GM21717 (cell line): ENCODE data around the gene COL27A1.

Experiments
- ATAC-seq: cut with Tn5 transposase; IDR thresholded peaks from one replicate; pipeline ENCODE4 v1.9.1; 2021; ENCODE audit warnings: mild to moderate bottlenecking, moderate library complexity; ENCODE audit not compliant: unreplicated experiment

Gene COL27A1

DNA sequence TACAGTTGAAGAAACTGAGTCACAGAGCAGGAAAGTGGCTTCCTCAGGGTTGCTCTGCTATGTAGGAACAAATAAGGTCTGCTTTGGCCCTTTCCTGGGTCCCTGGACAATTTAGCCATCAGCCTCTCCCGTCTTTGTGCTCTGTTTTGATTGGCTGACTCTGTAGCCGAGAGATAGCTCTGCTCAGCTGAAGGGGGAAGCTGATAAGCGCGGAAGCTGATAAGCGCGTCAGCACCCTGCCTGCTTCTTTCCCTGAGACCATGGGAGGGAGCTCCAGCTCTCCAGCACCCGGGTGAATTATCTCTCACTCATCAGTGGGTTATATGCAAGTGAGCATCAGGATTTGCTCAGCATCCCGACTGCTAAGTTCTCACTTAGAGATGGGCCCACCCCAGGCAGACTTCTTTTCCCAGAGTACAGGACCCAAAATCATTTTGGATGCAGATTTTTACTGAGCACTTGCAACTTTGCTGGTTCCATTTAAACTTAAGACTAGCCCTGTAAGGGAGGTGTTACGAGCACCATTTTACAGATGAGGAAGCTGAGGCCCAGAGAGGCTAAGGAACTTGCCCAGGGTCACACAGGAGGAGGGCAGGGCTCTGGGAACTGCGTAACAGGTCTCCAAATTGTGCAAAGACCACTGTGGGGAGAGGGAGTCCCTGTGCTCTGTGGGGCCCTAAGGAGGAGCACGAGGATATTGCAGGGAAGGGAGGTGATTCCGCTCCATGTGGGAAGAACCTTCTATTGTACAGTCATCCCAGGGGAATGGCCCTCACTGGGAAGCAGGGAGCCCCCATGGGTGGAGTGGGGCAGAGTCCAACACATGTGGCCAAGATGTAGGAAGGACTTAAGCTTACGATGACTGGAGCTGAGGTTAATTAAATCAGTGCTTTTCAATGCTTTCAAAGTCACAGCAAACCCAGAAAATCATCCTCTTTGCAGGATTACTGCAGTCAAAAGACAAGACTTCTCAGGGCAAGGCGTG, 83.8 kb downstream of the COL27A1 start:
- no peak for ATAC-seq

DNA sequence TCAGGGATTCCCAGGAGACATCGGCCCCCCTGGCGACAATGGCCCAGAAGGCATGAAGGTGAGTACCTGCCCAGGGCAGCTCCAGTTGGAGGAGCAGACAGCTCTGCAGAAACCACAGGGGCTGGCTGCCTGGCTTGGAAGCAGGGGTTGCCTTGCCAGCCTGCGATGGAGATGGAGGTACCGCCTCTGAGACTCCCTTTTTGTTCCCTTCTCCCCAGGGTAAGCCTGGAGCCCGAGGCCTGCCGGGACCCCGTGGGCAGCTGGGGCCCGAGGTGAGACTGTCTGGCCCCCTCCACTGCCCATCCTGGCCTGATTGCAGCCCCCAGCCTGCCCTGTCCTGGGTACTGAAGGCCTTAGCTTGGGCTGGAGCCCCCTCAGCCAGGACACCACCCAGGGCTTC, 84.9 kb downstream of the COL27A1 start:
- no peak for ATAC-seq

DNA sequence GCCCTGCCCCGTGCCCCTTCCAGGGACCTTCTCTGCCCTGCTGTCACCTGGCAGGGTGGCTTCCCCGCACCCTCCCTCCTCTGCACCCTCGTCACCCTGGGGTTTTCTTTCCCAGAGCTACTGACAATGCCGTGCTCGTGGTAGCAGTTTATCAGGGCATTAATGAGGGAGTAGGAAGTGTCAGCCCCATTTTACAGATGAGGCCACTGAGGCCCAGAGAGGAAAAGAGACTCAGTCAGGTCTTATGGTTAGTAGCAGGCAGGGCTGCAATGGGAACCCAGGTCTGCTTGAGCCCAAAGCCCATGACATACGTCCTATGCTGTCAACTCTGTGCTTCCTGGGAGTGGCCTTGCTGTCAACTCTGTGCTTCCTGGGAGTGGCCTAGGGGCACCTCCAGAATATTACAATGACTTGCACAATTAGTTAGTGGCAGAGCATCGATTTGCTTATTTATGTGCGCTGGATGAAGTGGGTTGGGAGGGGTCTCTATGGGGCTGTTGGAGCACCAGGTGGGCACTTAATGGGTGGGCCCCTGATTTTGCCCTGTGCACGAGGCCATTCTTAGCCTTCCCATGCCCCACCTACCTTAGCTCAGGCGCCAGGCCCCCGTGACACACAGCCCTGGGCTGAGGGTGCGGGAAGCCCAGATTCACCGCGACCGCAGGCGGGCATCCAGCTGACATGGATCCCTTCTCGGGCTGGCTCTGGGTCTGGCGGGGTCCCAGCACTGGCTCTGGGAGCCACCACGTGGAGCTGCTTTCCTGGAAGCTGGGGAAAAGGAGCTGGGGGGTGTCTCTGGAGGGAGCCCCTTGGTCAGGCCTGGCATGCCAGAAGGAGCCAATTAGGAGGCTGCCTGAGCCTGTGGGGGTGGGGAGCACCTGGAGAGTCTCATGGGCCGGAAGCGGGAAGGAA, 85.6 kb downstream of the COL27A1 start:
- ATAC-seq = no peak

DNA sequence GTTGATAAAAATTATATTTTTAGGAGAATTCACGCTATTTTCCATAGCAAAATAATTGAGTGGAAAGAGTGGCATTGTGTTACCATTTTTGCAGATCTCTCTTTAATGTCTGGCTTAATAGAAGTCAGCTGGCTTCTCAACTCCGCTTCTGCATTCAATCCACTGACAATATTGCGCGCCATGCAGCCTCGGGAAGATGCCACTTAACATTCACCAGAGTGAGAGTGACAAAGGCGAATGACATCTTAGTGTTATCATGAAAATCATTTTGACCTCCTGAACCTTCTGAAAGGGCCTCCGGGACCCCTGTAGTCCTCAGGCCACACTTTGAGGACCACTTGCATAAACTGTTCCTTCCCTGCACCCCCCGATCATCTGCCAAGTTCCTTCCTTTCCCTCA, 87.5 kb downstream of the COL27A1 start:
- ATAC-seq = no peak

DNA sequence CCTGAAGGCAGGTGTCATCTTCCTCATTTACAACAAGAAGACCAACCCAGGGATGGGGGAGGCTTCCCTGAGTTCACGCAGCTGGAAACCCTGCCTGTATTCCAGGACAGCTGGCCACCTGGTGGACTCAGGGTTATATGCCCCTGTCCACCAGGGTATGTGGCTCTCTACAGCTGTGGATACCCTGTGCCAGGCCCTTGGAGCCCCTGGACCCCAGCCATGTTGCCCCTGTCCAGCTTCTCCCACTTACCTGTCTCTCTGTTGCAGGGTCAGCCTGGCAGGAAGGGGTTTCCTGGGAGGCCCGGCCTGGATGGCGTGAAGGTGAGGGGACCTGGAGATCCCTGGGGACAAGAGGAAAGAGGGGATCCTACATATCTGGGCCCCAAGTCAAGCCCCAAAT, 87.9 kb downstream of the COL27A1 start:
- ATAC-seq = no peak

DNA sequence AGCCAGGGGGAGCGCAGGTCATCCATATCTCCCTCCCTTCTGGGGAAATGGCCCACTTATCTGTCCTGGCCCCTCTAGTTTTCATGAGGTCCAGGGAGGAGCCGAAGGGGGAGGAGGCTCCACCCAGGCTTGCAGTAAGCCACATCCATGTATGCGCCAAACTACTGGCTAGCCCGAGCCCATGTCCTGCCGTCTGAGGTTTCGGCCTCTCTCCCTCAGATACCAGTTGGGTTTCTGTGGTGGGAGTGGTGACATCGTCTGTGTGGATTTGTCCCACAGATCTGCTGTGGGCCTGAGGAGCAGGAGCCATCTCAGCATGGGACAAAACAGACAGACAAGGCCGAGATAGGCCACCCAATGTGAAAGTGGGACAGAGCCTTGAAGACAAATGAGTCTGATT, 89.2 kb downstream of the COL27A1 start:
- ATAC-seq = no peak

DNA sequence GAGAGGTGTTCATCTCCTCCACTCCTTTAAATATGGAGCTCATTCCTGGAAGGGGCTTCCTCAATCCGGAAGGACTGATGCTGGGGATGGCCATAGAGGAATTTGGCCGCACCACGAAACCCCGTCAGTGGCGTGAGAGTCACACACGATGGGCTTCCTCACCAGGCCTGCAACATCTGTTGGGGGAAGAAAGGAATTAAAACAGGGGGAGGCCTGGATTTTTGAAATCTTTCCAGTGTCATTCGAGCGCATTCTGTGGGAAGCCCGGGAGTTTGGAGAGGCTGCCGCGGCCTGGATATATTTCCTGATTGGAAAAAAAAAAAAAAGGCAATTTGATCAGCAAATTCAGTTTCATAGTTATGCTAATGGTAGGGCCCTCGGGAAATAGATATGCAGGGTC, 91.2 kb downstream of the COL27A1 start:
- no peak for ATAC-seq

DNA sequence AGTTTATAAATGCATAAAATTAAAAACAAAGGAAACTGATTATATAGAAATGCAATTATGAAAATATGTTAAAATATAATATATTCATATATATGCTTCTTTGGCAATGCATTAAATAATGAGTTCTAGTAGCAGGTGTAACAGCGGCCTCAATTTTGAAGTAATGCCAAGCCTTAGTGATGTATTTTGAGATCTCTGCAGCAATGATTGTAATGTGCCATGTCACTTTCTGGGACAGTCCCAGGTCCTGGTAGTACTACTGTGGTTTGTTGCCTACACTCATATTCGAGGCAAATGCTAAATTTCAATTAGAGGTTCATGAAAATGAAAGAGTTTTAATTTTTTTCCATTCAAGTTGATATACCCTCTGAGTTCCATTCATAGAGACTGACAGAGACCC, 91.7 kb downstream of the COL27A1 start:
- no peak for ATAC-seq

DNA sequence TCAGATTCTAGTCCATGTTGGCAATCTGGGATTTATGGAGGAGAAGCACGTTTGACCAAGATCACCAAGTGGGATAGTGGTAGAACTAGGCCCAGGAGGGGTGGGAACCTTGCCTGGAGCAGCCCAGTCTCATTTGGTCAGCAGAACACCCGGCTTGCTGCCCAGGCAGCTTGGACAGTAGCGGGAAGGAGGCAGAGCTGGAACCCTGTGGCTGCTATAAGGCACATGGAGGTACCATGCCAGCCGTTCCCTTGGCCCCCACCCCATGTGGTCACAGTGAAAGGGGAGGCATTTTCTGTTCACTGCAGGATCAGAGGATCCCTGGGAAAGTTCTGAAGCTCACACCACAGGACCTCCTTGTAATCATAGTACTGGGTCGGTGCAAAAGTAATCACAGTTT, 92.2 kb downstream of the COL27A1 start:
- ATAC-seq = no peak

DNA sequence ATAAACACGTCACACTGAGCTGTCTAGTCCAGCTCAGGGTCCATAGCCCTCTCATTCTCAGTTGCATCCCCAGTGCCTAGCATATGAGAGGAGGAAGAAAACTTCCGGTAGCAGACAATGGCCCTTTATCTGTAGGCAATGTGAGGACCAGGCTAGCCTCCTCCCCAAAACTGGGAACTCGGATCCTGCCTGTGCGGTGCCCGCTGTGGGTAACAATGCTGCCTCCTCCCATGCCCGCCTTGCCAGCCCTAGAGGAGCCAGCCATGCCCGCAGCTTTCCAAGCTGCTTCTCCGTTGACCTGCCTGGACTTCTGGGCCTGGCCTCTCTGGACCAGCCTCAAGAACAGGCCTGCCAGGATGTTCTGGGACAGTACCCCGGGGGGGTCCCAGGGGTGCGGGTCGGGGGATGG, 93.0 kb downstream of the COL27A1 start:
- no peak for ATAC-seq

DNA sequence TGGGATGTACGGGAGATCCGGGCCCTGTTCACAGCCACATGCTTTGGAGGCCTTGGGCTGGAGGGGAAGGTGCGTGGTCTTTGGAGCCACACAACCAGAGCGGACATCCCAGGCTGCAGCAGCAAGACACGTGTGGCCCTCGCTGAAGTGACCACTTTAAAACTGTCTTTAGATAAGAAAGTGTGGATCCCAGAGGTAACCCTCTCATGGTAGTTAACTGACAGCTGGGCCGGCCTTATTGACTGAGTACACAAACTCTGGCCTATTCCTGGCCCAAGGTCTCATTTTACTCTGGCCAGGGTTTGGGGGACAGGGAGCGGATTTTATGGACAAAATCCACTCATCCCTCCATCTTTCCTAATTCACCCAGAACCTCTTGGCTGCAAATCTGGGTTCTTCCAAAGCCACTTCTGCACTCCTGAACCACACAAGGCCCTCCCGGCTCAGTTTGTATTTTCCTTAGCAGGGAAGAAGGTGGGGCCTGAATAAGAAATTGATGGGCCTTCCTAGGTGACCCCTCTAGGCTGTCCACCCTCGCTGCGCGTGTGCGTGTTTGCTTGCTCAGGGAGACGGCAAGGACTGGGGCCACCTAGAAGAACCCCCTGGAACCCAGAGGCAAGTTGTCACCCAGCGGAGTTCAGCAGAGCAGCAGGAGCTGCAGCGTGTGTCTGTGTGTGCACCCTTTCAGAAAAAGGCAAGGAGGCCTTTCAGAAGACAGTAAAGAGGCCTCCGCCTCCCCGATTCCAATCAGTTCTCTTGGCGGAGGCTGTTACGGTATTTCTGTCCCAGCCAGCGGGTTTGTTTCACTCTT, 94.3 kb downstream of the COL27A1 start:
- ATAC-seq = no peak

DNA sequence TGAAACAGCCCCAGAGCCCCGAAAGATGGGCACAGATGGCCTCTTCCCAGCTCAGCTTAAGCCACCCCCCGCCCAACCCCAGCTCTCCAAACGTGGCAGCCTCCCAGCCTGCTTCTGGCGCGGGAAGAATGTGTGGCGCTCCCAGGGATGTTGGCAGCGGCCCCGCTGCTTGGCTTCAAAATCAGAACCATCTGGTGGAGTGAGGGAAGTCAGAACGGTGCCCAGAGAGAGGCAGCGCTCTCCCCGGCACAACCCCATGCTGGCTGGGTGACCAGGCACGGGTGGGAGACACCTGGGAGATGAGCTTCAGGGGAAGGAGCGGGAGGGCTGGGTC, 94.9 kb downstream of the COL27A1 start:
- ATAC-seq = no peak

DNA sequence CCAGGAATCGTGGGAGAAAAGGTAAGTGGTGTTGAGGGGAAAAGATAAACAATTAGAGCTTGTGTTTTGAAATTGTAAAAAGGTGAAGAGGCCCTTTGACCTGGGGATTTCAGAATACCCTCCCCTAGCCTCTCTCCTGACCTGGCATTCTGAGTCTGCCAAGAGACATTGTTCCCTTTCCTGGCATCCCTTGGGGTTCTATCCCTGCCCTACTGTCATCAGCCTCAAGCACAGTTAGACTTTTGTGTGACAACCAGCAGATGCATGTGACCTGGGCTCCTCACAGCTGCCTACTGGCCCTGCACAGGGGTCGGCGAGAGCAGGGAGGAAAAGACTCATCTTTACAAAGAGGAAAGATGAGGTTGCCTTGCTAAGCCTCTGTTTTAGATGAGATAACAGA, 95.3 kb downstream of the COL27A1 start:
- ATAC-seq = no peak

DNA sequence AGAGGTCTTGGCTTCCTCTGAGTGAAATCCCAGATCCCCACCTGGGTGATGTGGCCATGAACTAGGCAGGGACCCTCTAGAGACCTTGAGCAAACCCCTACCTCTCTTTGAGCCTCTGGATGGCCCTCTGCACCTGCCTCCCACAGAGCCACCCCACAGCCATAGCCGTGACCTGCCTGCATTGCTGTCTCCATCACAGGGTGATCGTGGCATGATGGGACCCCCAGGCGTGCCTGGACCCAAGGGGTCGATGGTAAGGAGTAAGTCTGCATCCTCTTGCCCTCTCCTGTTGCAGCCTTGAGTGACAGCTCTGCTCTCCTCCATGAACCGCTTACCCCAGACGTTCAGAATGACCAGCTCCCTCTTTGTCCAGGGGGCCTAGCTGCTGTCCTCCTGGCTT, 97.1 kb downstream of the COL27A1 start:
- ATAC-seq = no peak

DNA sequence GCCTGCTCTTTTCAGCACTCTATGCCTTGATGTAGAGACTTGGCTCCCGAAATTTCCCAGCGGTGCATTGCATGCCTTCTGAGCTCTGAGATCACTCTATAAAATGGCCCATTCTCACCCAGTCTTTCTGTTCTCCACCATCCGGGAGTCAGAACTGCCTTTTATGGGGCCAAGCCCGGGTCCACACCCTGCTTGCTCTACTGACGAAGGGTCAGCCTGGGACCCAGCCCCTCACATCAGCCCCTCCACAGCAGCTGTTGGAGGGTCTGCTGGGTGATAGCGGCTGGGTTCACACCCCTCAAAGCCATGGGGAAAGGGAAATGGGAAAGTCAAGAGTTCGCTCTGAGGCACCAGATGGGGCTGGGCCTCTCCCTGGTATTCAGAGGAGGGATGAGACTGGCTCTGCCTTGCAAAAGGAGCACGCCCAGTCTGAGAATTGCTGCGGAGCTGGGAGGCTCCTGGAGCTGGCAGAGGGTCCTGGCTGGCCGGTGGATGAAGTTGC, 101.5 kb downstream of the COL27A1 start:
- no peak for ATAC-seq

DNA sequence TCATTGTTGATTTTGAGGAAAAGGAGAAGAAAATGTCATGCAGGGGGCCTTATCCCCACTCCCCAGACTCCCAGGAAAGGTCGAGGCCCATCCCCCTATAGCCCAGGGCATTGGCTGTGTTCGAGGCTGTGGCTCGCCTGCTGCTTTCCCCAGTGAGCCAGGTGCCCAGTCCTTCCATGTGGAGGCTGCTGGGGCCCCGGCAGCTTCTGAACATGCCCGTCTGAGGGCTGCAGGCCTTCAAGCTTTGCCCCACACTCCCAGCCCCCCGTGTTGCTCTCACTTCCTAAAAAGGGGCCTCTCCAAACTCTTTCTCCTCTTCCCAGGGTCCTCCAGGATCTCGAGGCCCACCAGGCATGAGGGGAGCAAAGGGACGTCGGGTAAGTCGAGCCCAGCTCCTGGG, 102.9 kb downstream of the COL27A1 start:
- no peak for ATAC-seq

DNA sequence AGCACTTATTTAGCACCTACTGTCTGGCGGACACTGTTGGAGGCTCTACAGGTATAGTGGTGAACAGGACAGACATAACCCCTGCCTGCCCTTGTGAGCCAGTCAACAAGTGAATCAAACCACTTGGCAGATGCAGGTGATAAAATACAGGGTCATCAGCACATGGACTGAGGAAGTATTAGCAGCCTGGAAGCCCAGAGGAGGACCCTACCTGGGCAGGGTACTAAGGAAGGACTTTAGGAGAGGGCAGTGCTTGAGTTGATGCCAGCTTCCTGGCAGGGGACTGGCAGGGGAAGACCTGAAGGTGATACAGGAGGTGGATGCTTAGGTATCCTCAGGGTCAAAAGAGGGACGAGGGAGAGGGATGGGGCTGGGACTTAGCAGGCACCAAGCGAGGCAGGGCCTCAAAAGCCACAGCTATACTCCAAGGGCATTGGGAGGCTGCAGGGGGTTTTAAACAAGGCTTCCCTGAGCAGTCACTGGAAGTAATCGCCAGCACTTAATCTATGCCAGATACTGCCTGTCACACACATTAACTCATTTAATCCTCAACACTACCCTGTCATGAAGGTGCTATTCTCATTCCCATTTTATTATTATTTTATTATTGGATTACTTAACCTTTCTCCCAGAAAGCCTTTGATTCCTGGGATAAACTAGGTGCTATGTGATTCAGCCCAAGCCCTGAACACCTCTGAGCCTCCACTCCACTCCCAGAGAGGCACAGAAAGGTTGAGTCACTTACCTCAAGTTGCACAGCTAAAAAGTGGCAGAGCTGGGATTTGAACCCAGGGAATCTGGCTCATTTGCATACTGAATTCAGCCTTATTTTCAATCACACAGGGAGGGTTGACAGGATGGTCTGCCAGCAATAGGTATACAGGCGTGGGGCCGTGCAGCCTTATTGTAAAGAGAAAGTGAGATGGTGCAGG, 103.8 kb downstream of the COL27A1 start:
- no peak for ATAC-seq

DNA sequence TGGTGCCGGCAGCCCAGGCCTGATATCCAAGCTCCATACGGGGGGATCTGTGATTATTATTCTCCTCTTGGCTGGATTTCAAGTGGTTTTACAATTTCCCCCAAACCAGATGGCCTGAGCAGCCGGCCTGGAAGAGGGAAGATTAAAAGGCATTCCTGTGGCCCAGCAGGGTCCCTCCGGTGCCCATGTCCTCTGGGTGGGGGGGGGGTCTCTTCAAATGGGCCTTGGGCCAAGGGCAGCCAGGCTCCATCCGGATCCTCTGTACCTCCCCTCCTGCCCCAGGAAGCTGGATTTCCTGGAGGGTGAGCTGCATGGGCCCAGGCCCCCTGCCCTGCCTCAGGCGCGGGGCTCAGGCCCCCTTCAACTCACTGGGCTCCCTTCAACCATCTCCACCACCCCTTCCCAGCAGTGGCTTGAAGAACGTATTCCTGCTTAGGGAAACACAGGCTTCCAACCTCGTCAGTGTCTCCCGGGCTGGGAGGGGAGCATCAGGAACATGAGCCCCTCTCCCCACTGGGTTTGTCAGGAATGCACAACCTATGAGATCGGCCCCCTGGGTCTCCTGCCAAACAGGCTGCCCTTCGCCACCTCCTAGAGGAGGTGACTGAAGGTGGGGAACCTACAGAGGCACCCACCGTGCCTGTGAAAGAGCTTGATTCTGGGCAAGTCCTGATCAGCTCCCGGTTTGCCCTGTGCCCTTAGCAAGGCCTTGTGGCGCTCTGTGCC, 104.6 kb downstream of the COL27A1 start:
- no peak for ATAC-seq

DNA sequence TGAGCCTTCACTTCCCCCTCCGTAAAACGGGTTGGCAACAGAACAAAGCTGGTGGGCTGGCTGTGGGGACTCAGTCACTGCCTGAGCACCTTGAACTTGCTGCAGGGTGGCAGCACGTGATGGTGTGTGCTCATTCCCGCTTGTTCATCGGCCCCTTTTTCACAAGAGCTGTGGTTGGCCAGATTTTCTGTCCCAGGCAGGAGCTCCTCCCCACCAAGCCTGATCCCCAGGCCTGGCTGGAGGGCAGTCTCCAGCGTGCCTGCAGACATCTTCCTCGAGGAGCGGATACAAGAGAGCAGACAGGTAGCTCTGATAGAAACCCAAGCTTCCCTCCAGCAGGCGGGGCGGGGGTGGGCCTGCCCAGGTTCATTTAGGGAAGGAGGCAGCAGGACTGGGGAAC, 105.7 kb downstream of the COL27A1 start:
- ATAC-seq = no peak
